Muscle of arm (tissue), 12 donors: ENCODE results near the gene CHD5. TPM values are rescaled to one million over a fixed set of nuclear protein-coding genes. Genes with fewer than 3 reads are reported as not detected.

Source experiments
- DNase-seq: peaks from one replicate; pipeline ENCODE4 v3.0.0-alpha.2; 2013
- polyA plus RNA-seq, 12 donors: library from polyadenylated mRNA; unstranded; fragments of 120-200 nt; gene quantifications; one replicate each; pipeline ENCODE4 v1.2.1, GENCODE V29; 2013; ENCODE audit not compliant: insufficient read length in 12 of 12

CHD5 gene
- polyA plus RNA-seq, 12 donors, result 0.13 to 1.5 (median 0.22) TPM; not detected in 1

- DNase-seq, result no peak
Measured at GRCh38 chr1:6113116-6113515, 67.0 kb downstream of the CHD5 start.

GRCh38 chr1:6112690-6113005, 67.5 kb downstream of the CHD5 start:
- DNase-seq, result no peak

GRCh38 chr1:6111991-6112689, 68.0 kb downstream of the CHD5 start:
- DNase-seq, result no peak

- DNase-seq, result no peak
Measured at GRCh38 chr1:6111571-6111970, 68.5 kb downstream of the CHD5 start.

- DNase-seq, result no peak
Measured at GRCh38 chr1:6110326-6110725, 69.8 kb downstream of the CHD5 start.

GRCh38 chr1:6109688-6110087, 70.4 kb downstream of the CHD5 start:
- no peak for DNase-seq

- no peak for DNase-seq
Measured at GRCh38 chr1:6108937-6109614, 71.0 kb downstream of the CHD5 start.

- no peak for DNase-seq
Measured at GRCh38 chr1:6108476-6108875, 71.6 kb downstream of the CHD5 start.

GRCh38 chr1:6107409-6108356, 72.4 kb downstream of the CHD5 start:
- no peak for DNase-seq

GRCh38 chr1:6106977-6107376, 73.1 kb downstream of the CHD5 start:
- no peak for DNase-seq

GRCh38 chr1:6106321-6106731, 73.8 kb downstream of the CHD5 start:
- DNase-seq, result no peak

GRCh38 chr1:6105763-6106162, 74.4 kb downstream of the CHD5 start:
- DNase-seq, result no peak

- DNase-seq, result no peak
Measured at GRCh38 chr1:6105218-6105679, 74.9 kb downstream of the CHD5 start.

GRCh38 chr1:6104631-6105030, 75.5 kb downstream of the CHD5 start:
- DNase-seq, result no peak

- DNase-seq, result no peak
Measured at GRCh38 chr1:6103854-6104530, 76.1 kb downstream of the CHD5 start.

- no peak for DNase-seq
Measured at GRCh38 chr1:6103111-6103853, 76.8 kb downstream of the CHD5 start.

GRCh38 chr1:6102532-6102845, 77.6 kb downstream of the CHD5 start:
- DNase-seq, result no peak

GRCh38 chr1:6101826-6102531, 78.1 kb downstream of the CHD5 start:
- no peak for DNase-seq

GRCh38 chr1:6100861-6101783, 79.0 kb downstream of the CHD5 start:
- DNase-seq, result no peak
